Right lobe of liver (tissue), 4 donors: Measurements from ENCODE around the gene AGK.

Source experiments
- CTCF ChIP-seq, 4 donors: fragments of 200-600 bp in 3 of 4; fragments of 450-650 bp in 1 of 4; IDR thresholded peaks; one replicate each; pipeline versions ENCODE4 v1.5.1 to v1.8.0; 2016 to 2022; ENCODE audit warnings: antibody characterized with exemption in 4 of 4, mild to moderate bottlenecking in 2 of 4
- POLR2A ChIP-seq: fragments of 450-650 bp; IDR thresholded peaks from one replicate; pipeline ENCODE4 v1.6.1; 2017; ENCODE audit warnings: antibody characterized with exemption, mild to moderate bottlenecking
- donor health status: DM: no; HTN: no; CAD: no.
- donor health status: DM: no; HTN: no; CAD: no.
- donor health status: DM: no; HTN: yes; CAD: no.

DNA sequence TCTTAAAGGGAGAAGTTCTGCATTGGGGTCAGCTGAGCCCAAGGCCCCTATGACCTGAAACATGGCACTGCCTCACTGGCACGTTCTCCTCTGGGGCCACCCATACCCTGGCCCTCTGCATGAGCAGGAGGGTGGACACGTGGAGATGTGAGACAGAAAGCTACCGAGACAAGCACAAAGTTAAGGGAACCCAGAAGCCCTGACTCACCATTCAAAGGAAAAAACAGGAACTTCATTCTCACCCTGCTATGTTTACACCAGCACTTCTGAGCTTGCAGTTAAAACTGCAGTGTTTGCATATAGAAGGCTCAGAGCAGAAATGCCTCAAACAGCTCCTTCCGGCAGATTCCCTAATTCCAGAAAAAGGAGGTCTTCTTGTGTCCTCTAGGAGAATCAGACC is 109.0 kb downstream of the AGK start:
- TF ChIP-seq CTCF (IDR thresholded peaks at IDR 0.05) (no peak), POLR2A (no peak)
